H1 (cell line): Measurements from ENCODE around the gene MSL3B.

Experiments used
- CHD7 ChIP-seq: fragments of 300-600 bp; sonication (generic); IDR thresholded peaks from 2 replicates; pipeline ENCODE4 v1.7.1; 2012; ENCODE audit warnings: low read length, moderate library complexity, mild to moderate bottlenecking, inconsistent platforms; ENCODE audit not compliant: insufficient replicate concordance
- CTCF ChIP-seq, 3 experiments: IDR thresholded peaks; 1 replicate in 2 of 3; 2 replicates in 1 of 3; pipeline versions ENCODE4 v1.5.1 to v1.6.1; 2011; ENCODE audit warnings: low read length in 3 of 3, mild to moderate bottlenecking in 3 of 3, inconsistent platforms in 2 of 3, low read depth in 1 of 3, moderate library complexity in 1 of 3; ENCODE audit not compliant: insufficient read depth in 1 of 3; ENCODE audit errors: control extremely low read depth in 1 of 3
- RBBP5 ChIP-seq: IDR thresholded peaks from 2 replicates; pipeline ENCODE4 v1.7.1; 2012; ENCODE audit warnings: low read depth, mild to moderate bottlenecking, inconsistent platforms, low read length, moderate library complexity, borderline replicate concordance
- RXRA ChIP-seq: IDR thresholded peaks from 2 replicates; pipeline ENCODE4 v1.6.1; 2011; ENCODE audit warnings: low read depth, mild to moderate bottlenecking, low read length, moderate library complexity; ENCODE audit not compliant: insufficient read depth
- SIX5 ChIP-seq: IDR thresholded peaks from 2 replicates; pipeline ENCODE4 v1.6.1; 2011; ENCODE audit warnings: mild to moderate bottlenecking, low read depth, low read length
- SP1 ChIP-seq: IDR thresholded peaks from 2 replicates; pipeline ENCODE4 v1.6.1; 2011; ENCODE audit warnings: low read depth, low read length
- SP2 ChIP-seq: IDR thresholded peaks from 2 replicates; pipeline ENCODE4 v1.6.1; 2012; ENCODE audit warnings: mild to moderate bottlenecking, low read length, inconsistent platforms

The MSL3B gene

DNA sequence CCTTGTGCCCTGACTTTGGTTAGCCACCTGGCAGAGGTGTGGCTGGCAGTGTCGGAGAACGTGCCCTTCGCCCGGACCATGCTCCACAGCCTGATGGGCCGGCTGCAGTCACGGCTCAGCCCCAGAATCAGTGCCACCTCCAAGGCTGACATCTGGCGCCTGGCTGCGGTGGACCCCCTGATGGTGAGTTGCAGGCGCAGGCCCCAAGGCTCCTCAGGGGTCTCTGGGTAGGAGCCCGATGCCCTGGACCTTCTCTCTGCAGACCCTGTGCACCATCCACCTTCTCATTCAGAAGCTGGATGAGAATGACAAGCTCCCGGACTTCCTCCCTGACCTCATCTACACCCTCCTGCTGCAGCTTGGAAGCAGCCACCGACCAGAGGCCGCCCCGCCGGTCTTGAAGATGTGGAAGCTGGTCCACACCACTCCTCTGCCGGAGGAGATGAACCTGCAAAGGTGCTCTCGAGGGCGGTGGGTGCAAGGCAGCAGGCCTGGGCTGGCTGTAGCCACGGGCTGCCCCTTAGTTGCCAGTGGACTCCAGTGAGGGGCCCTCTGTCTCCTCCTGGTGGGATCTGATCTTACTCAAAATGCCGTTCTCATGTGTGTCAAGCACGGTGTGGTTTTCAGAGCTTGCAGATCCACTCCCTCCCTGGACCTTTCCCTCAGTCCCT is 46.0 kb downstream of the MSL3B start (continued):
- TF ChIP-seq CHD7 (no peak), RXRA (no peak), RBBP5 (no peak), SIX5 (no peak), SP2 (no peak), CTCF (IDR thresholded peaks at IDR 0.05; ENCODE audit: control extremely low read depth in 1 of 3, insufficient read depth in 1 of 3, low read depth in 1 of 3, low read length in 3 of 3) (no peak), SP1 (no peak)
